CD14-positive monocyte (primary cell): ENCODE measurements around the gene SMARCAL1. TPM values are rescaled to one million over a fixed set of nuclear protein-coding genes. Genes with fewer than 3 reads are reported as not detected.
A peak's percentile ranks its signal among the peaks of the same experiment; 100 is the strongest.

Source experiments
- DNase-seq, 3 donors: peaks; one replicate each; pipeline ENCODE4 v3.0.0-alpha.2; 2011 to 2022
- H2AFZ ChIP-seq: 2 replicates; pipeline ENCODE4 v1.6.0; 2012; ENCODE audit warnings: mild to moderate bottlenecking, low read depth, low read length, inconsistent platforms; ENCODE audit not compliant: insufficient read depth, poor library complexity, severe bottlenecking
- H3K27ac ChIP-seq, 2 donors: 1 replicate in 1 of 2; 2 replicates in 1 of 2; pipeline ENCODE4 v1.5.1; 2012 to 2013; ENCODE audit warnings: low read length in 2 of 2, control low read depth in 1 of 2, inconsistent platforms in 1 of 2, low read depth in 1 of 2, mild to moderate bottlenecking in 1 of 2
- H3K27me3 ChIP-seq, 2 donors: one replicate each; pipeline versions ENCODE4 v1.6.0 to v1.6.1; 2011 to 2013; ENCODE audit warnings: low read length in 2 of 2; ENCODE audit not compliant: control insufficient read depth in 2 of 2, insufficient read depth in 2 of 2
- H3K36me3 ChIP-seq, 2 donors: replicated peaks in 1 of 2; 1 replicate in 1 of 2; 2 replicates in 1 of 2; pipeline versions ENCODE4 v1.5.1 to v1.6.1; 2012 to 2013; ENCODE audit warnings: low read length in 2 of 2, control low read depth in 1 of 2, inconsistent platforms in 1 of 2, mild to moderate bottlenecking in 1 of 2; ENCODE audit not compliant: insufficient read depth in 2 of 2, control insufficient read depth in 1 of 2
- H3K4me1 ChIP-seq, 2 donors: 1 replicate in 1 of 2; 2 replicates in 1 of 2; pipeline versions ENCODE4 v1.5.1 to v1.6.1; 2012 to 2013; ENCODE audit warnings: low read length in 2 of 2, control low read depth in 1 of 2, inconsistent platforms in 1 of 2, mild to moderate bottlenecking in 1 of 2, moderate library complexity in 1 of 2; ENCODE audit not compliant: insufficient read depth in 2 of 2, control insufficient read depth in 1 of 2
- H3K4me2 ChIP-seq: replicated peaks from 2 replicates; pipeline ENCODE3; 2012; ENCODE audit warnings: low read length, moderate library complexity, mild to moderate bottlenecking; ENCODE audit not compliant: poor library complexity, severe bottlenecking; ENCODE audit errors: extremely low read depth
- H3K4me3 ChIP-seq, 3 experiments: fragments of 200-600 bp in 1 of 3; sonication (generic) in 1 of 3; replicated peaks in 1 of 3; 1 replicate in 2 of 3; 2 replicates in 1 of 3; pipeline ENCODE4 v1.5.1; 2011 to 2013; ENCODE audit warnings: low read length in 3 of 3, mild to moderate bottlenecking in 3 of 3, control low read depth in 2 of 3, low read depth in 2 of 3, inconsistent platforms in 1 of 3, moderate library complexity in 1 of 3
- H3K79me2 ChIP-seq: 2 replicates; pipeline ENCODE4 v1.6.0; 2012; ENCODE audit warnings: mild to moderate bottlenecking, control low read depth, inconsistent platforms, low read length, moderate library complexity; ENCODE audit not compliant: insufficient read depth
- H3K9ac ChIP-seq: 2 replicates; pipeline ENCODE4 v1.6.0; 2017; ENCODE audit warnings: low read length, mild to moderate bottlenecking; ENCODE audit not compliant: insufficient read depth, poor library complexity, severe bottlenecking
- H3K9me3 ChIP-seq, 2 donors: replicated peaks in 1 of 2; 1 replicate in 1 of 2; 2 replicates in 1 of 2; pipeline versions ENCODE4 v1.5.1 to v1.6.1; 2012 to 2013; ENCODE audit warnings: low read length in 2 of 2, control low read depth in 1 of 2; ENCODE audit not compliant: control insufficient read depth in 1 of 2, insufficient read depth in 1 of 2
- H4K20me1 ChIP-seq: 2 replicates; pipeline ENCODE4 v1.6.0; 2012; ENCODE audit warnings: mild to moderate bottlenecking, low read length, control low read depth, moderate library complexity; ENCODE audit not compliant: insufficient read depth
- H3K27ac Mint-ChIP-seq, 7 donors: one replicate each; pipeline ENCODE4 v1.8.0; 2020; ENCODE audit warnings: mild to moderate bottlenecking in 7 of 7, mixed read lengths in 7 of 7, moderate library complexity in 6 of 7, inconsistent platforms in 2 of 7
- H3K27me3 Mint-ChIP-seq, 3 donors: one replicate each; pipeline ENCODE4 v1.8.0; 2021 to 2022; ENCODE audit warnings: low read depth in 3 of 3, mild to moderate bottlenecking in 3 of 3, mixed read lengths in 3 of 3, moderate library complexity in 3 of 3, inconsistent platforms in 1 of 3
- H3K36me3 Mint-ChIP-seq, 2 donors: one replicate each; pipeline ENCODE4 v1.8.0; 2020; ENCODE audit warnings: mixed read lengths in 2 of 2, inconsistent platforms in 1 of 2, mild to moderate bottlenecking in 1 of 2
- H3K4me1 Mint-ChIP-seq: one replicate; pipeline ENCODE4 v1.8.0; 2020; ENCODE audit warnings: mild to moderate bottlenecking, mixed read lengths
- H3K4me3 Mint-ChIP-seq, 2 donors: one replicate each; pipeline ENCODE4 v1.8.0; 2020; ENCODE audit warnings: mild to moderate bottlenecking in 2 of 2, mixed read lengths in 2 of 2, moderate library complexity in 1 of 2
- H3K9me3 Mint-ChIP-seq, 7 donors: one replicate each; pipeline ENCODE4 v1.8.0; 2020 to 2022; ENCODE audit warnings: mixed read lengths in 7 of 7, mild to moderate bottlenecking in 6 of 7, moderate library complexity in 6 of 7, inconsistent platforms in 2 of 7
- WGBS: methylation state at CpG from one replicate; pipeline ENCODE4 v1.1.5; 2013; ENCODE audit warnings: missing lambda C conversion rate; ENCODE audit not compliant: insufficient coverage; 5-methylcytosine and 5-hydroxymethylcytosine counted together
- intact Hi-C, 2 donors: fragments of 100-400 bp; cut with micrococcal nuclease; formaldehyde crosslinking; loops; one replicate each; pipeline versions ENCODE4 v1.15.0 to v1.15.1; 2023
- polyA plus RNA-seq, 3 donors: library from polyadenylated mRNA; depleted of rRNA in 1 of 3; unstranded in 2 of 3; stranded (reverse) in 1 of 3; fragments of 300-500 nt in 2 of 3; fragments of >200 nt in 1 of 3; fragmentation: Illumina TruSeq in 2 of 3; gene quantifications; 1 replicate in 2 of 3; 2 replicates in 1 of 3; pipeline ENCODE4 v1.2.3, GENCODE V29; 2012 to 2021
- TF ChIP-seq, protein P1 (sequence below): fragments of 200-600 bp; IDR thresholded peaks from one replicate; pipeline ENCODE4 v1.8.0; 2022; ENCODE audit warnings: antibody characterized with exemption, mild to moderate bottlenecking

SMARCAL1 gene
- polyA plus RNA-seq, 3 donors = 10.5 to 13.3 (median 11.5) TPM

DNA sequence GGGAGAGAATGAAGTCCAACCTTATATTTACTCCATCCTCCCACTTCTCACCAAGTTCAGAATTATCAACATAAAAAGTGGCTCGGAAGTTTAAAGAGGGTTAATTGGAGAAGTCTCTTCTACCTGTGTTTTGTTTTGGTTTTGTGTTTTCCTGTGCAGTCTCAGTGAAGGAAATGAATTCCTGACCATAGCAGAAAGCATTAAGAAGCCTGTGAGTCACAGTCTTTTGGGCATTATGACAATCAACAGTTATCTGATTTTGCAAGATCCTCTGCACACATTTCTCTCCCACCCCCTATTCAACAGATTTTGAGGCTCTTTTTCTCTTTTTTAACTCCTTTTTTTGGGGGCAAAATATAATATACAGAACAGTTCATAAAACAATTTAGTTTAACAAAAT is 77.8 kb downstream of the SMARCAL1 start:
- intact Hi-C loops = no loop called here
- H3K27ac Mint-ChIP-seq = peak overlapping the region; percentile 67 to 95 (median 87)
- peak overlapping the region; percentile 28 to 81 for H3K27ac ChIP-seq
- peaks cover 75% of the 10 kb centered on the region for H3K4me1 Mint-ChIP-seq
- WGBS = no CpG with 5 or more reads among the region's 1 CpG
- peak overlapping the region in 1 of 2 donors; percentile 5 for H3K4me3 Mint-ChIP-seq
- peak overlapping the region; percentile 31 for H2AFZ ChIP-seq
- H4K20me1 ChIP-seq = no peaks in the 10 kb centered on the region
- no peaks in the 10 kb centered on the region for H3K27me3 Mint-ChIP-seq
- H3K9ac ChIP-seq = no peak overlapping the region
- TF ChIP-seq, protein P1, sequence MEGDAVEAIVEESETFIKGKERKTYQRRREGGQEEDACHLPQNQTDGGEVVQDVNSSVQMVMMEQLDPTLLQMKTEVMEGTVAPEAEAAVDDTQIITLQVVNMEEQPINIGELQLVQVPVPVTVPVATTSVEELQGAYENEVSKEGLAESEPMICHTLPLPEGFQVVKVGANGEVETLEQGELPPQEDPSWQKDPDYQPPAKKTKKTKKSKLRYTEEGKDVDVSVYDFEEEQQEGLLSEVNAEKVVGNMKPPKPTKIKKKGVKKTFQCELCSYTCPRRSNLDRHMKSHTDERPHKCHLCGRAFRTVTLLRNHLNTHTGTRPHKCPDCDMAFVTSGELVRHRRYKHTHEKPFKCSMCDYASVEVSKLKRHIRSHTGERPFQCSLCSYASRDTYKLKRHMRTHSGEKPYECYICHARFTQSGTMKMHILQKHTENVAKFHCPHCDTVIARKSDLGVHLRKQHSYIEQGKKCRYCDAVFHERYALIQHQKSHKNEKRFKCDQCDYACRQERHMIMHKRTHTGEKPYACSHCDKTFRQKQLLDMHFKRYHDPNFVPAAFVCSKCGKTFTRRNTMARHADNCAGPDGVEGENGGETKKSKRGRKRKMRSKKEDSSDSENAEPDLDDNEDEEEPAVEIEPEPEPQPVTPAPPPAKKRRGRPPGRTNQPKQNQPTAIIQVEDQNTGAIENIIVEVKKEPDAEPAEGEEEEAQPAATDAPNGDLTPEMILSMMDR = no peak
- H3K4me1 ChIP-seq = peaks cover 69 to 87% of the 10 kb centered on the region in 2 donors
- H3K27me3 ChIP-seq = no peaks in the 10 kb centered on the region
- DNase-seq = peak in 2 of 3 donors; percentile 62 to 68
- H3K79me2 ChIP-seq = peaks cover 4% of the 10 kb centered on the region
- H3K4me2 ChIP-seq = peak overlapping the region; percentile 33
- peaks cover 0 to 3% (median 0%) of the 10 kb centered on the region in 7 donors for H3K9me3 Mint-ChIP-seq
- peaks cover 0 to 4% of the 10 kb centered on the region in 2 donors for H3K36me3 Mint-ChIP-seq
- H3K36me3 ChIP-seq = no peaks in the 10 kb centered on the region
- H3K9me3 ChIP-seq = no peaks in the 10 kb centered on the region
- peak overlapping the region in 1 of 3 experiments; percentile 9 for H3K4me3 ChIP-seq

DNA sequence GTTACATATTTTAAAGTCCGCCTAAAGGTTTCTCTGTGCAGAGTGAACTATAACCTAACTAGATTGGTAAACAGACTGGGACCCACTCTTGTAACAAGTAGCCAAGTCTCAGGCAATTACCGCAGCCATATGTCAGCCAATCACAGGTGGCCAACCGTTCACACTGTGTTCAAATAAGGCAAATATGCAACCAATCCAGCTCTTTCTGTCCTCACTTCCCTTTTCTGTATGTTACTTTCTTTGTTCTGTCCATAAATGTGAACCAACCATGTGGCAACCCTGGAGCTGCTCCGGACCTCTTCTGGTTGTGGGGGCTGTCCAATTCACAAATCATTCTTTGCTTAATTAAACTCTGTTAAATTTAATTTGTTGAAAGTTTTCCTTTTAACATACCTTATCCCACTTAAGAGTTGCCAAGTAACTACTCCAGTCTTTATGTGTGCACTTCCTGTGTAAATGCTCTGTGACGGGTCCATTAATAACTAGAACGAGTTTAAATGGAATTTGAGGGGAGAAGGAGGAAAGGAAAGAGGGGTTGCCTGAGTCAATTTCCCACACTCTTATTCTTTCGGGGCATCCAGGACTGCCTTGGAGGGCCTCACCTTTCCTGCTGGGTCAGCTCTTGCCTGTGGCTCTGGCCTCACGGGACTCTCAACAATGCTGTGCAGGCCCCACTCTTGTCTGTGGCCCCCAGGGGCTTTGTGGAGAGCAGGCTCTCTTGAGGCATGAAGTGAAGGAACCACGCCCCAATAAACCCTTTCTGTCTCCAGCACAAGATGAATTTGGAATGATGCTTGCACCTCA is 79.7 kb downstream of the SMARCAL1 start:
- Mint-ChIP-seq H3K4me3 (peak overlapping the region in 1 of 2 donors; percentile 35), H3K4me1 (peaks cover 74% of the 10 kb centered on the region), H3K36me3 (peaks cover 0 to 4% of the 10 kb centered on the region in 2 donors), H3K9me3 (peaks cover 0 to 2% (median 0%) of the 10 kb centered on the region in 7 donors), H3K27me3 (no peaks in the 10 kb centered on the region), H3K27ac (peak overlapping the region; percentile 62 to 90 (median 78))
- TF ChIP-seq, protein P1 = no peak
- 66% methylated on average over 4 of the region's 9 CpGs for WGBS
- H3K9me3 ChIP-seq = no peaks in the 10 kb centered on the region
- peak overlapping the region in 1 of 2 donors; percentile 60 for H3K27ac ChIP-seq
- no peak overlapping the region for H2AFZ ChIP-seq
- no peaks in the 10 kb centered on the region for H4K20me1 ChIP-seq
- H3K4me1 ChIP-seq = peaks cover 68 to 87% of the 10 kb centered on the region in 2 donors
- peak in 2 of 3 donors; percentile 52 to 60 for DNase-seq
- H3K79me2 ChIP-seq = peaks cover 17% of the 10 kb centered on the region
- H3K9ac ChIP-seq = no peak overlapping the region
- no peaks in the 10 kb centered on the region for H3K36me3 ChIP-seq
- H3K4me3 ChIP-seq = no peak overlapping the region
- H3K27me3 ChIP-seq = no peaks in the 10 kb centered on the region
- intact Hi-C loops = no loop called here
- H3K4me2 ChIP-seq = peak overlapping the region; percentile 39
